K562 (cell line): ENCODE results near the gene RAB6B. TPM values are rescaled to one million over a fixed set of nuclear protein-coding genes. Genes with fewer than 3 reads are reported as not detected.

Source experiments
- ARHGAP35 ChIP-seq: fragments of 450-650 bp; IDR thresholded peaks from 2 replicates; pipeline ENCODE4 v1.6.1; 2018; ENCODE audit not compliant: partially characterized antibody
- ATF1 ChIP-seq, 2 experiments: fragments of 450-650 bp in 1 of 2; IDR thresholded peaks; 2 replicates each; pipeline ENCODE4 v1.6.1; 2016; ENCODE audit warnings: missing compliant biosample characterization in 1 of 2, missing genetic modification characterization in 1 of 2
- ATF2 ChIP-seq: sonication (generic); formaldehyde crosslinking; IDR thresholded peaks from 2 replicates; pipeline ENCODE4 v1.8.1; 2022; ENCODE audit warnings: missing genetic modification reagents
- CTCF ChIP-seq, 3 experiments: IDR thresholded peaks in 2 of 3; conservative IDR thresholded peaks in 1 of 3; 2 replicates each; pipeline ENCODE4 v1.5.1; 2011 to 2012; ENCODE audit warnings: low read length in 3 of 3, mild to moderate bottlenecking in 3 of 3, control low read depth in 2 of 3, improper control_type of control experiment in 1 of 3, inconsistent platforms in 1 of 3, low read depth in 1 of 3, mixed read lengths in 1 of 3, moderate library complexity in 1 of 3; ENCODE audit not compliant: insufficient read depth in 2 of 3
- GTF3C2 ChIP-seq: IDR thresholded peaks from 3 replicates; pipeline ENCODE4 v1.6.1; 2011; ENCODE audit warnings: borderline replicate concordance, mild to moderate bottlenecking, moderate library complexity; ENCODE audit not compliant: insufficient read length; ENCODE audit errors: extremely low read depth
- PHF8 ChIP-seq: fragments of 200-600 bp; sonication (generic); IDR thresholded peaks from 2 replicates; pipeline ENCODE4 v1.6.1; 2012; ENCODE audit warnings: mixed run types, mild to moderate bottlenecking, inconsistent platforms, low read length, moderate library complexity, borderline replicate concordance
- TEAD2 ChIP-seq: fragments of 450-650 bp; IDR thresholded peaks from 2 replicates; pipeline ENCODE4 v1.6.1; 2016; ENCODE audit warnings: missing genetic modification characterization, control low read depth, missing compliant biosample characterization
- polyA plus RNA-seq, 8 experiments: library from polyadenylated mRNA; depleted of rRNA in 4 of 8; stranded (reverse) in 5 of 8; unstranded in 3 of 8; fragments of >200 nt; fragmentation: Nextera tagmentation in 2 of 8; fragmentation: Illumina TruSeq in 1 of 8; extraction: Ambion mirVana in 2 of 8; extraction: Trizol in 1 of 8; gene quantifications; 2 replicates each; pipeline versions ENCODE4 v1.2.1 to v1.2.3, GENCODE V29; 2011 to 2014; ENCODE audit warnings: inconsistent platforms in 1 of 8, missing spikeins in 1 of 8
- total RNA-seq, 7 experiments: library from RNA; depleted of rRNA in 6 of 7; stranded (reverse); fragments of >200 nt in 6 of 7; fragmentation: Illumina TruSeq in 2 of 7; extraction: Trizol in 2 of 7; gene quantifications; 2 replicates each; pipeline versions ENCODE4 v1.2.1 to v1.2.3, GENCODE V29; 2011 to 2021; ENCODE audit warnings: low replicate concordance in 1 of 7
- TF ChIP-seq, protein P1 (sequence below): fragments of 250-450 bp; sonication (Bioruptor Pico); IDR thresholded peaks from 2 replicates; pipeline ENCODE4 v1.5.0; 2021; ENCODE audit warnings: mild to moderate bottlenecking, borderline replicate concordance
- TF ChIP-seq, protein P2 (sequence below): sonication (generic); IDR thresholded peaks from 2 replicates; pipeline ENCODE4 v1.6.1; 2016

The RAB6B gene
- total and polyA plus RNA-seq, 9 of the 15 experiments (the other 6 are each of a cell fraction or from before 2014, with no cell fraction given) = 0.60 to 18.1 (median 1.5) TPM

DNA sequence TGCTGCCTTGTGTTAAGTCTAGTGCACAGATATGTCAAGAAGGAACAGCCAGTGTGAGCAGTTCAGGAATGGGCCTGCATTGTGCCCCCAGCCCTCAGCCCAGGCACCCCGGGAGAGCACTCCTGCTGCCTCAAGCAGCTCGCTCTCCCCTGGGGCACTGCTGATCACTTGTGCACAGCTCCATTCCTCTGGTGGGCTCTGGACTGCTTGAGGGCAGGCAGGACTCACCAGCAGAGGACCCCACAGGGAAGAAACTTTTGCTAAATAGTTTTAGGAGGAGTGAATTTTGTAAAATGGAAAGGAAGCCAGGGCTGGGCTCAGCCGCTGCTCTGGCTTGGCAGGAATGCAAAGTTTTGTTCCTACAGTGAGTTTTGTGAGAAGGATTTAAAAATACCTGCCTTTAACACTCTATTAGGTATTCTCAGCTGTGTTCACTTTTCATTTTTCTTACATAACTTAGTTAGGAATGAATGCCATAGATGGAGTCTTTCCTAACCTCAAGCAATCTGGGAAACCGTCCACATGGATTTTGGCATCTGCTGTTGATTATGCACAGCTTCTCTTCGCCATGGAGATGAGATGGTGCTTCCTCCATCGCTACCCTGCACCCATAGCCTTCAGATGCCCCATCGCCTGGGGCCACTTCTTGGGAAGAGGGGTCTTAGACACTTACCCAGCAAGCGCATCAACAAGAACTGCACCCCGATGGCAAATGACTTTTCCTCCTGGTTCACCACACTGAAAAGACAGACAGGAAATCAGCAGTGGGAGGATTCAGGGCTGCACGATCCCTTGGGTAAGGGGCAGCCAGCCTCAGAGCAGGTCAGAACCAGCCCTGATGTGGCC is 42.3 kb upstream of the RAB6B start (continued):
- TF ChIP-seq PHF8 (no peak), GTF3C2 (no peak), ATF2 (no peak), ARHGAP35 (no peak), TEAD2 (no peak), CTCF (IDR thresholded peaks at IDR 0.05 in 2 of 3, conservative IDR thresholded peaks at IDR 0.05 in 1 of 3; ENCODE audit: insufficient read depth in 2 of 3, low read depth in 1 of 3, low read length in 3 of 3) (no peak), ATF1 (CRISPR knock-in tag; IDR thresholded peaks at IDR 0.05) (no peak), ATF1 (tag; IDR thresholded peaks at IDR 0.05) (no peak)
- TF ChIP-seq, protein P1, sequence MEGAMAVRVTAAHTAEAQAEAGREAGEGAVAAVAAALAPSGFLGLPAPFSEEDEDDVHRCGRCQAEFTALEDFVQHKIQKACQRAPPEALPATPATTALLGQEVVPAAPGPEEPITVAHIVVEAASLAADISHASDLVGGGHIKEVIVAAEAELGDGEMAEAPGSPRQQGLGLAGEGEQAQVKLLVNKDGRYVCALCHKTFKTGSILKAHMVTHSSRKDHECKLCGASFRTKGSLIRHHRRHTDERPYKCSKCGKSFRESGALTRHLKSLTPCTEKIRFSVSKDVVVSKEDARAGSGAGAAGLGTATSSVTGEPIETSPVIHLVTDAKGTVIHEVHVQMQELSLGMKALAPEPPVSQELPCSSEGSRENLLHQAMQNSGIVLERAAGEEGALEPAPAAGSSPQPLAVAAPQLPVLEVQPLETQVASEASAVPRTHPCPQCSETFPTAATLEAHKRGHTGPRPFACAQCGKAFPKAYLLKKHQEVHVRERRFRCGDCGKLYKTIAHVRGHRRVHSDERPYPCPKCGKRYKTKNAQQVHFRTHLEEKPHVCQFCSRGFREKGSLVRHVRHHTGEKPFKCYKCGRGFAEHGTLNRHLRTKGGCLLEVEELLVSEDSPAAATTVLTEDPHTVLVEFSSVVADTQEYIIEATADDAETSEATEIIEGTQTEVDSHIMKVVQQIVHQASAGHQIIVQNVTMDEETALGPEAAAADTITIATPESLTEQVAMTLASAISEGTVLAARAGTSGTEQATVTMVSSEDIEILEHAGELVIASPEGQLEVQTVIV (CRISPR knock-in tag) = no peak
- TF ChIP-seq, protein P2, sequence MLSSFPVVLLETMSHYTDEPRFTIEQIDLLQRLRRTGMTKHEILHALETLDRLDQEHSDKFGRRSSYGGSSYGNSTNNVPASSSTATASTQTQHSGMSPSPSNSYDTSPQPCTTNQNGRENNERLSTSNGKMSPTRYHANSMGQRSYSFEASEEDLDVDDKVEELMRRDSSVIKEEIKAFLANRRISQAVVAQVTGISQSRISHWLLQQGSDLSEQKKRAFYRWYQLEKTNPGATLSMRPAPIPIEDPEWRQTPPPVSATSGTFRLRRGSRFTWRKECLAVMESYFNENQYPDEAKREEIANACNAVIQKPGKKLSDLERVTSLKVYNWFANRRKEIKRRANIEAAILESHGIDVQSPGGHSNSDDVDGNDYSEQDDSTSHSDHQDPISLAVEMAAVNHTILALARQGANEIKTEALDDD = no peak
- TF ChIP-seq, all 486 proteins: peak for 0
